OCI-LY7 (cell line): ENCODE data around the gene LHPP. TPM values are rescaled to one million over a fixed set of nuclear protein-coding genes. Genes with fewer than 3 reads are reported as not detected.

Source experiments
- BruUV-seq: library from RNA; stranded (reverse); fragments of 400-500 nt; replicated peaks from 2 replicates; lab custom pipeline; 2021; lab: Mats Ljungman, UMichigan
- CTCF ChIA-PET: fragments of 300-600 bp; sonication (Branson Sonifier 250); formaldehyde crosslinking; loops from one replicate; lab custom pipeline; 2022; ENCODE audit warnings: antibody characterized with exemption; ENCODE audit not compliant: unreplicated experiment; lab: Charles Lee
- POLR2A ChIA-PET: fragments of 300-600 bp; sonication (Branson Sonifier 250); formaldehyde crosslinking; loops from one replicate; lab custom pipeline; 2022; ENCODE audit warnings: antibody characterized with exemption; lab: Charles Lee
- DNase-seq: peaks from one replicate; pipeline ENCODE4 v3.0.0-alpha.2; 2015; ENCODE audit warnings: low spot score
- H2AFZ ChIP-seq: fragments of 200-600 bp; sonication (generic), shearing (Covaris generic); 2 replicates; pipeline ENCODE4 v1.6.1; 2014; ENCODE audit warnings: mild to moderate bottlenecking, antibody characterized with exemption, low read length, moderate library complexity
- H3K27ac ChIP-seq: fragments of 200-600 bp; sonication (generic); 2 replicates; pipeline ENCODE4 v1.5.1; 2014; ENCODE audit warnings: mixed run types, low read depth, mild to moderate bottlenecking, moderate library complexity, low read length, inconsistent platforms; ENCODE audit not compliant: poor library complexity, severe bottlenecking
- H3K36me3 ChIP-seq: fragments of 200-600 bp; sonication (generic); 2 replicates; pipeline ENCODE4 v1.6.1; 2014; ENCODE audit warnings: mild to moderate bottlenecking, antibody characterized with exemption, low read length, moderate library complexity, mixed read lengths; ENCODE audit not compliant: insufficient read depth
- H3K4me1 ChIP-seq: fragments of 200-600 bp; sonication (generic); 2 replicates; pipeline ENCODE4 v1.5.1; 2014; ENCODE audit warnings: mild to moderate bottlenecking, low read length; ENCODE audit not compliant: insufficient read depth, poor library complexity, severe bottlenecking
- H3K4me2 ChIP-seq: fragments of 200-600 bp; sonication (generic); 2 replicates; pipeline ENCODE4 v1.6.1; 2014; ENCODE audit warnings: mild to moderate bottlenecking, low read length
- H3K4me3 ChIP-seq: fragments of 200-600 bp; sonication (generic); 2 replicates; pipeline ENCODE4 v1.5.1; 2014; ENCODE audit warnings: mild to moderate bottlenecking, low read depth, low read length; ENCODE audit not compliant: poor library complexity, severe bottlenecking
- H3K79me2 ChIP-seq: fragments of 200-600 bp; sonication (generic); 2 replicates; pipeline ENCODE4 v1.6.1; 2016; ENCODE audit warnings: low read depth, mild to moderate bottlenecking, low read length, moderate library complexity, mixed read lengths; ENCODE audit not compliant: insufficient read depth
- H3K9me2 ChIP-seq: fragments of 200-600 bp; sonication (generic); 2 replicates; pipeline ENCODE4 v1.6.1; 2016; ENCODE audit warnings: mild to moderate bottlenecking, low read length, mixed read lengths; ENCODE audit not compliant: insufficient read depth
- H3K9me3 ChIP-seq: fragments of 200-600 bp; sonication (generic); 2 replicates; pipeline ENCODE4 v1.6.1; 2014; ENCODE audit warnings: mild to moderate bottlenecking, mixed run types, low read length, mixed read lengths
- H4K20me1 ChIP-seq: fragments of 200-600 bp; sonication (generic); 2 replicates; pipeline ENCODE4 v1.6.1; 2014; ENCODE audit warnings: mild to moderate bottlenecking, antibody characterized with exemption, low read length, moderate library complexity, mixed read lengths; ENCODE audit not compliant: insufficient read depth
- EZH2phosphoT487 ChIP-seq: fragments of 200-600 bp; sonication (generic); IDR thresholded peaks from 2 replicates; pipeline ENCODE4 v1.6.1; 2018; ENCODE audit warnings: low read depth, borderline replicate concordance, mild to moderate bottlenecking, mixed run types, antibody characterized with exemption, low read length, moderate library complexity, mixed read lengths
- intact Hi-C: fragments of 100-400 bp; cut with micrococcal nuclease; formaldehyde crosslinking; loops from one replicate; pipeline ENCODE4 v1.10.0; 2022; ENCODE audit not compliant: unreplicated experiment
- total RNA-seq, 2 experiments: library from RNA; depleted of rRNA in 1 of 2; stranded (reverse); fragments of >200 nt in 1 of 2; shearing (Covaris generic) in 1 of 2; gene quantifications; 2 replicates each; pipeline ENCODE4 v1.2.3, GENCODE V29; 2014 to 2022
- TF ChIP-seq, protein P1 (sequence below): fragments of 200-600 bp; sonication (generic); conservative IDR thresholded peaks from 2 replicates; pipeline ENCODE4 v1.5.1; 2014; ENCODE audit warnings: mild to moderate bottlenecking, antibody characterized with exemption, low read length, moderate library complexity, mixed read lengths

Gene LHPP
- total RNA-seq, 2 experiments from 2014 or later = 30.3 to 65.2 TPM

DNA sequence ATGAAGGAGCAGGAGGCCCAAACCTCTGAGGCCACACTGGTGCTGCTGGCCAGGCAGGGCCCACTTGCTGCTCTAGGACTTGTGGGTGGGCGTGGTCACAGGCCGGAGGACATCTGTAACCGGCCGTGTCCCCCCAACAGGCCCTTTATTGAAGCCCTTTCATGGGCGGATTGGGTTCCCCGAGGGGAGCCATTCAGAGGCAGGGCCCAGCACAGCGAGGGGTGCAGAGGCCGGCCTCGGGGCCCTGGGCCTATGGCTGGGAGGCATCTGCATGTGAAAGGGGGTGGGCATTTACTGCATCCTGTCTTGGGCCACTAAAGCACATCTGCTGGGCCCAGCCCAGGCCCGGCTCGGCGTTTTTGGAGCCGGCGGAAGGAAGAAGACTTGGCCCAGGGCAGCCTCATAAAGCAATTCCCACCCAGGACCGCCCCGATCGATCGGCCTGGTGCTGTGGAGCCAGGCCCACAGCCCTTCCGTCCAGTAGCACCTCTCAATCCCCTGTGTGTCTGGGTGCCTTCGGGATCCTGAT lies 8.4 kb downstream of the LHPP start:
- H3K79me2 ChIP-seq = peaks cover 5% of the 10 kb centered on the region; the same call in 1 of the 2 replicates
- H2AFZ ChIP-seq = no peak overlapping the region
- H3K27ac ChIP-seq = no peak overlapping the region
- no peak overlapping the region for H3K4me3 ChIP-seq
- H3K9me3 ChIP-seq = no peaks in the 10 kb centered on the region
- BruUV-seq = no TSS peak
- H3K4me1 ChIP-seq = peaks cover 24% of the 10 kb centered on the region
- ChIA-PET POLR2A (no interaction called here), CTCF (no interaction called here)
- no peaks in the 10 kb centered on the region for H3K9me2 ChIP-seq
- DNase-seq = no peak
- intact Hi-C loops = no loop called here
- TF ChIP-seq, protein P1, sequence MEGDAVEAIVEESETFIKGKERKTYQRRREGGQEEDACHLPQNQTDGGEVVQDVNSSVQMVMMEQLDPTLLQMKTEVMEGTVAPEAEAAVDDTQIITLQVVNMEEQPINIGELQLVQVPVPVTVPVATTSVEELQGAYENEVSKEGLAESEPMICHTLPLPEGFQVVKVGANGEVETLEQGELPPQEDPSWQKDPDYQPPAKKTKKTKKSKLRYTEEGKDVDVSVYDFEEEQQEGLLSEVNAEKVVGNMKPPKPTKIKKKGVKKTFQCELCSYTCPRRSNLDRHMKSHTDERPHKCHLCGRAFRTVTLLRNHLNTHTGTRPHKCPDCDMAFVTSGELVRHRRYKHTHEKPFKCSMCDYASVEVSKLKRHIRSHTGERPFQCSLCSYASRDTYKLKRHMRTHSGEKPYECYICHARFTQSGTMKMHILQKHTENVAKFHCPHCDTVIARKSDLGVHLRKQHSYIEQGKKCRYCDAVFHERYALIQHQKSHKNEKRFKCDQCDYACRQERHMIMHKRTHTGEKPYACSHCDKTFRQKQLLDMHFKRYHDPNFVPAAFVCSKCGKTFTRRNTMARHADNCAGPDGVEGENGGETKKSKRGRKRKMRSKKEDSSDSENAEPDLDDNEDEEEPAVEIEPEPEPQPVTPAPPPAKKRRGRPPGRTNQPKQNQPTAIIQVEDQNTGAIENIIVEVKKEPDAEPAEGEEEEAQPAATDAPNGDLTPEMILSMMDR = no peak
- TF ChIP-seq EZH2phosphoT487 = no peak
- no peak overlapping the region for H3K4me2 ChIP-seq
- H4K20me1 ChIP-seq = no peaks in the 10 kb centered on the region
- H3K36me3 ChIP-seq = no peaks in the 10 kb centered on the region

DNA sequence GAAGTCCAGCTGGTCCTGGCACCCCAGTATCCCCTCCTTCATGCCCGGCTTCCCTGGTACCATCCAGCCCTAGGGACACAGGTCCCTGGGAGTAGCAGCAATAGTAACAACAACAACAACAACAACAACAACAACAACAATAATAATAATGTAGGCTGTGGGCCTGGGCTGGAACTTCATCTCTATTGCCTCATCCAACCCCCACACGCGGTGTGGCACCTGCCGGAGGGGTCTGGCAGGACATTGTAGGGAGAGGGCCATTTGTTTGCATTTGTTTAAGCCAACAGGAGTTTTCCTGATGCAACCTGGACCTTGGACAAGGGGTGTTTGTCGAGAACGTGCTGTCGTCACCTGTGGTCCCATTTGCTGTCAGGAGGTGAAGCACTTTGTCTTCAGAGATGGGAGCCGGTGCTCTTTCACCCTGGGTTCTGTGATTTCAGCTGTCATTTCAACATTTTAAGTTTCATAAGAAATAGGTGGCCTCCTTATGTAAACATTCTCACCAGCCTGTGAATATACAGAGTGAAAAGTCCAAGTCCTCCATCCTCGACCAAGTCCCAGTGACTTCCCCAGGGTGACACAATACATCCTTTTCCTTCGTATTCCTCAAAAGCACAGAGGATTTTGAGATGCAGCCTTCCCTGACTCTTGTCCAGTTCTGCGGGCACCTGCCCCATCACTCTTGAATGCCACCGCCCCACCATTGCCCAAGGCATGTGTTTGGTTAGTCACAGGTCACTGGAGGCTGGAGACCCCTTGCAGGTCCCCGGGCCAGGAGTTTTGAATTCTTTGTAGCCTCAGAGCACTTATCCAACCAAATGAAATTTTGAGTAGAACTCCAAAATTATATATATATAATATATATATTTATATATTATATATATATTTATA lies 9.2 kb downstream of the LHPP start:
- Histone ChIP-seq H3K79me2 (peaks cover 5% of the 10 kb centered on the region; the same call in 1 of the 2 replicates), H3K9me3 (no peaks in the 10 kb centered on the region), H3K9me2 (no peaks in the 10 kb centered on the region), H3K27ac (no peak overlapping the region), H4K20me1 (no peaks in the 10 kb centered on the region), H3K4me2 (no peak overlapping the region), H2AFZ (no peak overlapping the region), H3K36me3 (no peaks in the 10 kb centered on the region), H3K4me3 (no peak overlapping the region), H3K4me1 (peaks cover 16% of the 10 kb centered on the region)
- CTCF ChIA-PET = no interaction called here
- DNase-seq = no peak
- POLR2A ChIA-PET = no interaction called here
- no TSS peak for BruUV-seq
- intact Hi-C loops = no loop called here
- no peak for TF ChIP-seq EZH2phosphoT487
- TF ChIP-seq, protein P1 = no peak

DNA sequence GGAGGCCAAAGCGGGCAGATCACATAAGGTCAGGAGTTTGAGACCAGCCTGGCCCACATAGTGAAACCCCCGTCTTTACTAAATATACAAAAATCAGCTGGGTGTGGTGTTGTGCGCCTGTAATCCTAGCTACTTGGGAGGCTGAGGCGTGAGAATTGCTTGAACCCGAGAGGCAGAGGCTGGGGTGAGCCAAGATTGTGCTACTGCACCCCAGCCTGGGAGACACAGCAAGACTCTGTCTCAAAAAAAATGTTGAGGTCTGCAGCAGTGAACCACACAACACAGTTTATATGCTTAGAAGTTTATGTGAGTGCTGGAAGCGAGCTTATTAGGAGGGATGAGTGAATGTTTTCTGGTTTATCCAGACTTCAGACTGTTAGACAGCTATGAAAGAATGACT lies 10.4 kb downstream of the LHPP start:
- no peak for DNase-seq
- intact Hi-C loops = no loop called here
- Histone ChIP-seq H3K79me2 (no peaks in the 10 kb centered on the region), H3K4me2 (no peak overlapping the region), H3K4me1 (peaks cover 6% of the 10 kb centered on the region), H2AFZ (no peak overlapping the region), H3K27ac (no peak overlapping the region), H4K20me1 (no peaks in the 10 kb centered on the region), H3K36me3 (no peaks in the 10 kb centered on the region), H3K9me2 (no peaks in the 10 kb centered on the region), H3K9me3 (no peaks in the 10 kb centered on the region), H3K4me3 (no peak overlapping the region)
- ChIA-PET POLR2A (interaction anchor here (0.7 kb wide), 1 partner anchor 78 kb away, joined by 4 read pairs; no protein-coding TSS in a partner anchor), CTCF (no interaction called here)
- TF ChIP-seq EZH2phosphoT487 = no peak
- TF ChIP-seq, protein P1 = no peak
- BruUV-seq = no TSS peak
